Measurements from ENCODE around the gene ARTN. TPM values are rescaled to one million over a fixed set of nuclear protein-coding genes. Genes with fewer than 3 reads are reported as not detected.

Gene ARTN
- total RNA-seq, 2 donors from 2014 or later, result 1.9 to 3.0 TPM

- peak; percentile 80 to 81 for ATAC-seq (replicated peaks in 1 of 2)
- peaks cover 68% of the 10 kb centered on the region for H3K4me1 Mint-ChIP-seq (ENCODE audit: low read depth)
- no peaks in the 10 kb centered on the region for H3K9me3 Mint-ChIP-seq
- H3K27ac Mint-ChIP-seq, result peak within 1 kb of the TSS; percentile 89
- H3K4me3 Mint-ChIP-seq, result peak within 1 kb of the TSS; percentile 91 to 92
- DNase-seq, result peak; percentile 96 to 98
- no peaks in the 10 kb centered on the region for H3K27me3 Mint-ChIP-seq (ENCODE audit: low read depth)
- peaks cover 11 to 29% of the 10 kb centered on the region in 2 donors for H3K36me3 Mint-ChIP-seq (ENCODE audit: insufficient read depth in 2 of 2)
These were observed 41.0 kb downstream of the ARTN start, which contains the start of gene ATP6V0B for GRCh38 chr1:43974443-43975248. Gene ATP6V0B (plus strand): TSS chr1:43974960. CDS start chr1:43975041, 81 bp downstream.

- peak overlapping the region; percentile 91 to 92 for H3K4me3 Mint-ChIP-seq
- peaks cover 12 to 30% of the 10 kb centered on the region in 2 donors for H3K36me3 Mint-ChIP-seq (ENCODE audit: insufficient read depth in 2 of 2)
- peaks cover 69% of the 10 kb centered on the region for H3K4me1 Mint-ChIP-seq (ENCODE audit: low read depth)
- DNase-seq, result no peak
- H3K27ac Mint-ChIP-seq, result peak overlapping the region; percentile 36
- ATAC-seq (replicated peaks in 1 of 2), result no peak
- no peaks in the 10 kb centered on the region for H3K27me3 Mint-ChIP-seq (ENCODE audit: low read depth)
- no peaks in the 10 kb centered on the region for H3K9me3 Mint-ChIP-seq
These were observed 41.8 kb downstream of the ARTN start for GRCh38 chr1:43975249-43975961.

DNA sequence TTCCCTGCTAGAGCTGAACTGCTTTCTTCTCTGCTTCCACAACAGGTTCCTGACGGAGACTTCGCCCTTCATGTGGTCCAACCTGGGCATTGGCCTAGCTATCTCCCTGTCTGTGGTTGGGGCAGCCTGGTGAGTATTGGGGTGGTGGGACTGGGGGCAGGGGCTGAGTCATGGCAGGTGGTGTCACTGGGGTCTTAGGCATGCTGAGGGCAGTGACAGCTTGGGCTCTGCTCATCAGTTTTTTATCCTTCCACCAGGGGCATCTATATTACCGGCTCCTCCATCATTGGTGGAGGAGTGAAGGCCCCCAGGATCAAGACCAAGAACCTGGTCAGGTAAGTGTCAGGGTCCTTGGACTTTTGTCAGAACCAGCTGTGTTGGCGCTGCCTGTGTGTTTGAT is 42.4 kb downstream of the ARTN start:
- no peak for DNase-seq
- Mint-ChIP-seq H3K4me1 (ENCODE audit: low read depth) (peaks cover 68% of the 10 kb centered on the region), H3K36me3 (ENCODE audit: insufficient read depth in 2 of 2) (peaks cover 15 to 30% of the 10 kb centered on the region in 2 donors), H3K4me3 (peak overlapping the region; percentile 91 to 92), H3K9me3 (no peaks in the 10 kb centered on the region), H3K27me3 (ENCODE audit: low read depth) (no peaks in the 10 kb centered on the region), H3K27ac (no peak overlapping the region)
- ATAC-seq (replicated peaks in 1 of 2), result no peak

- Mint-ChIP-seq H3K27ac (no peak overlapping the region), H3K27me3 (ENCODE audit: low read depth) (no peaks in the 10 kb centered on the region), H3K4me3 (peak overlapping the region; percentile 8 to 20), H3K9me3 (no peaks in the 10 kb centered on the region), H3K4me1 (ENCODE audit: low read depth) (peaks cover 63% of the 10 kb centered on the region), H3K36me3 (ENCODE audit: insufficient read depth in 2 of 2) (peaks cover 15 to 30% of the 10 kb centered on the region in 2 donors)
- no peak for ATAC-seq (replicated peaks in 1 of 2)
- DNase-seq, result no peak
These were observed 43.3 kb downstream of the ARTN start for GRCh38 chr1:43976890-43977289.

- H3K4me3 Mint-ChIP-seq, result peak overlapping the region; percentile 20 to 80
- DNase-seq (no peak), ATAC-seq (replicated peaks in 1 of 2) (no peak)
- peaks cover 63% of the 10 kb centered on the region for H3K4me1 Mint-ChIP-seq (ENCODE audit: low read depth)
- no peak overlapping the region for H3K27ac Mint-ChIP-seq
- peaks cover 15 to 32% of the 10 kb centered on the region in 2 donors for H3K36me3 Mint-ChIP-seq (ENCODE audit: insufficient read depth in 2 of 2)
- H3K9me3 Mint-ChIP-seq, result no peaks in the 10 kb centered on the region
- no peaks in the 10 kb centered on the region for H3K27me3 Mint-ChIP-seq (ENCODE audit: low read depth)
These were observed 44.0 kb downstream of the ARTN start for GRCh38 chr1:43977376-43978263.

- Mint-ChIP-seq H3K36me3 (ENCODE audit: insufficient read depth in 2 of 2) (peaks cover 15 to 30% of the 10 kb centered on the region in 2 donors), H3K27me3 (ENCODE audit: low read depth) (no peaks in the 10 kb centered on the region), H3K27ac (no peak overlapping the region), H3K4me3 (peak overlapping the region; percentile 20 to 80), H3K9me3 (no peaks in the 10 kb centered on the region), H3K4me1 (ENCODE audit: low read depth) (peaks cover 59% of the 10 kb centered on the region)
- DNase-seq (no peak), ATAC-seq (replicated peaks in 1 of 2) (no peak)
These were observed 44.6 kb downstream of the ARTN start for GRCh38 chr1:43978264-43978550.

DNA sequence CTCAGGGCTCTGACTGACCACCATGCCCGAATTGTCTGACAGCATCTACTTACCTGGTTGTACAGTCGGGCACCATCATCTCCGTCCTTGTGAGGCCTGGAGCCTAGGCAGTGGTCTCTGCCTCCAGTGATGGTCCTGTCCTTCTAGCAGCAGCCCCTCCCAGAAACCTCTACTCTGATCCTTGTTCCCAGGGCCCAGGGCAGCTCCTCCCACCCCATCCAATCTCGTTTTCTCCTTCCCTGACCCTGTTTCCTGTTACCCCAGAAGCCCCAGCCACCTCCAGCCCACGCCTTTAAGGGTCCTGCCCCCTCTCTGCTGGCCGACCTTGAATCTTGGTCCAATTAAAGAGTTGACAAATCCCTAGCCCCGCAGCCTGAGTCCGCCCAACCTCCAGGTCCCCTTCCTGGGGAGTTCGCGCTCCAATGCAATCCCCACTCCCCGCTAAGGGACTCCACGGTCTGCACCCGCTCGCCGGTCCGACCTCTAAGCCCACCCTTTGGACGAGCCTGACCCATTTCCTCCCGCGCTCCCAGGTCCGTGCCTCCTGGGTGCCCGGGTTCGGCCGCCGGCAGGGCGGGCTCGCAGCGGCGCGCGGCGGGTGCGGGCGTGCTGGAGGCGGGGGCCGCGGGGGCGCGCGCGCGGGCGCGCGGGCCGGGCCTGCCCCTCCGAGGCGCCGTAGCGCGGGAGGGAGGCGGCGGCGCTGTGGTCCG is 45.1 kb downstream of the ARTN start, which contains the start of gene B4GALT2:
B4GALT2 (plus strand) TSS at position 660 of the 710 bp plus-strand sequence. CDS start 1,951 bp downstream, outside the sequence.
- ATAC-seq (replicated peaks in 1 of 2), result peak; percentile 8 to 25
- peak within 1 kb of the TSS; percentile 49 for H3K27ac Mint-ChIP-seq

DNA sequence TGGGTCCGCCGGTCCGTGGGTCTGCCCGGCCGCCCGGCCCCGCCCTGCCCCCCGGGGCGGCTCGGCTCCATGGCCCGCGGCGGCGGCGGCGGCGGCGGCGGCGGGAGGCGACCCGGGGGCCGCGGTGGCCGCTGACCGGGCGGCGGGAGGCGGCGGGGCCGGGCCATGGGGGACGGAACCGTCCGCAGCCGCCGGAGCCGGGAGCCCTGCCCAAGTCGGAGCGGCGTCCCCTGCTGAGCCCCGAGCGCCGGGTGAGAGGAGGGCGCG is 45.6 kb downstream of the ARTN start:
- no peak overlapping the region for H3K27ac Mint-ChIP-seq
- H3K36me3 Mint-ChIP-seq (ENCODE audit: insufficient read depth in 2 of 2), result peaks cover 15 to 25% of the 10 kb centered on the region in 2 donors
- DNase-seq (no peak), ATAC-seq (replicated peaks in 1 of 2) (no peak)
- H3K27me3 Mint-ChIP-seq (ENCODE audit: low read depth), result no peaks in the 10 kb centered on the region
- no peaks in the 10 kb centered on the region for H3K9me3 Mint-ChIP-seq
- H3K4me1 Mint-ChIP-seq (ENCODE audit: low read depth), result peaks cover 50% of the 10 kb centered on the region
- H3K4me3 Mint-ChIP-seq, result no peak overlapping the region

More for the DNA sequence above, 45.1 kb downstream of the ARTN start, which contains the start of gene B4GALT2:
- DNase-seq, result peak; percentile 56 to 69
- H3K4me1 Mint-ChIP-seq (ENCODE audit: low read depth), result peaks cover 54% of the 10 kb centered on the region
- peak within 1 kb of the TSS; percentile 88 for H3K4me3 Mint-ChIP-seq
- peaks cover 15 to 25% of the 10 kb centered on the region in 2 donors for H3K36me3 Mint-ChIP-seq (ENCODE audit: insufficient read depth in 2 of 2)
- no peaks in the 10 kb centered on the region for H3K9me3 Mint-ChIP-seq
- H3K27me3 Mint-ChIP-seq (ENCODE audit: low read depth), result no peaks in the 10 kb centered on the region

GRCh38 chr1:43979528-43980254 is 46.1 kb downstream of the ARTN start:
- ATAC-seq (replicated peaks in 1 of 2) (peak; percentile 23), DNase-seq (peak; percentile 50 to 52)
- Mint-ChIP-seq H3K4me3 (peak overlapping the region; percentile 88), H3K27me3 (ENCODE audit: low read depth) (no peaks in the 10 kb centered on the region), H3K9me3 (no peaks in the 10 kb centered on the region), H3K27ac (peak overlapping the region; percentile 49), H3K4me1 (ENCODE audit: low read depth) (peaks cover 47% of the 10 kb centered on the region), H3K36me3 (ENCODE audit: insufficient read depth in 2 of 2) (peaks cover 15 to 25% of the 10 kb centered on the region in 2 donors)

DNA sequence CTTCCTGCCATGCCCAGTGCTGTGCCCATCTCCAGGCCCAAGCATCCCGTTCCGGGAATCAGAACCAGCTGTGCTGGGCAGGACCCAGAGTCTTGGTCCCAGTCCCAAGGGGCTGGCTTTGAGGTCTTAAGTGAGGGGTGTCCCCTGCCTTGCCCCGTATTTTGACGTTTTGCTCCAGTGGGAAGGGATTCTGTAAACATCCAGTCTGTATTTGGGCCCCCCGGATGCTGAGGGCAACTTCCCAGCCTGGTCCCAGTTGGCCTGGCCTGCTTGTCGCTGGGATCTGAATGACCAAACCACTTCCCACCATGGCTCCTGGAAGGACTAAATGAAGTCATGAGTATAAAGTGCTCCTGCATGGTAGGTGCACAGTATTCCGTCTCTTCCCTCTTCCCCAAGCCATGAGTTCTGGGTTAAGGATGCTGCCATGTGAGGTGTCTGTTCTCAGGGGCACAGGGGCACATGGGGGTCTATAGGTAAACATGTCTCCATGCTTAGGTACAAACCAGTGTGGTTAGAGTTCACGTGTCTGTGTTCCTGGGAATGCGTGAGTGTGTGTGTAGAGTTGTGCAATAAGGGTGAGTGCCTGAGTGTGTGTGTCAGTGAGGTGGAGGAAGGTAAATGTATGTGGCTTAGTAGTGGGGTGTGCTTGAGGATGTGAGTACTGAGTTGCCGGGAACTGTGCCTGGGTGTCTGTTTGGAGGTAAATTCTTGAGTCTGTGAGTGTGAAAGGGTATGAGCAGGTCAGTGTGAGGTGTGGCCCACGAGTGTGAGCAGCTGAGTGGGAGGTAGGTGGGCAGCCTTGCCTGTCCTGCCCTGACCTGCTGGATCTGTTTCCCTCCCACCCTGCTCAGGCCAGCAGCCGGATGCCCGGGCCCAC is 46.9 kb downstream of the ARTN start:
- Mint-ChIP-seq H3K36me3 (ENCODE audit: insufficient read depth in 2 of 2) (peaks cover 15 to 25% of the 10 kb centered on the region in 2 donors), H3K9me3 (no peaks in the 10 kb centered on the region), H3K4me3 (peak overlapping the region; percentile 88), H3K27ac (no peak overlapping the region), H3K27me3 (ENCODE audit: low read depth) (no peaks in the 10 kb centered on the region), H3K4me1 (ENCODE audit: low read depth) (peaks cover 46% of the 10 kb centered on the region)
- ATAC-seq (replicated peaks in 1 of 2), result no peak
- no peak for DNase-seq

DNA sequence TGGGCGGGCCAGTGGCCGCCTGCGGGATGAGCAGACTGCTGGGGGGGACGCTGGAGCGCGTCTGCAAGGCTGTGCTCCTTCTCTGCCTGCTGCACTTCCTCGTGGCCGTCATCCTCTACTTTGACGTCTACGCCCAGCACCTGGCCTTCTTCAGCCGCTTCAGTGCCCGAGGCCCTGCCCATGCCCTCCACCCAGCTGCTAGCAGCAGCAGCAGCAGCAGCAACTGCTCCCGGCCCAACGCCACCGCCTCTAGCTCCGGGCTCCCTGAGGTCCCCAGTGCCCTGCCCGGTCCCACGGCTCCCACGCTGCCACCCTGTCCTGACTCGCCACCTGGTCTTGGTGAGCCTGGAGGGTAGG is 47.5 kb downstream of the ARTN start:
- H3K4me3 Mint-ChIP-seq, result peak overlapping the region in 1 of 2 donors; percentile 88
- H3K27ac Mint-ChIP-seq, result no peak overlapping the region
- no peaks in the 10 kb centered on the region for H3K9me3 Mint-ChIP-seq
- peaks cover 15 to 25% of the 10 kb centered on the region in 2 donors for H3K36me3 Mint-ChIP-seq (ENCODE audit: insufficient read depth in 2 of 2)
- no peaks in the 10 kb centered on the region for H3K27me3 Mint-ChIP-seq (ENCODE audit: low read depth)
- peaks cover 40% of the 10 kb centered on the region for H3K4me1 Mint-ChIP-seq (ENCODE audit: low read depth)
- no peak for ATAC-seq (replicated peaks in 1 of 2)
- no peak for DNase-seq
